Putamen (tissue), 1 donor: ENCODE results near the gene STRIT1.
"Not testable (repeated sequence)": the region's sequence is repeated elsewhere in the genome, so short reads cannot be mapped to it uniquely, and the experiment has no call there.

ENCODE experiments used
- DNase-seq: peaks from one replicate; pipeline ENCODE4 v3.0.0-alpha.2; 2016; ENCODE audit warnings: low spot score

Gene STRIT1

DNA sequence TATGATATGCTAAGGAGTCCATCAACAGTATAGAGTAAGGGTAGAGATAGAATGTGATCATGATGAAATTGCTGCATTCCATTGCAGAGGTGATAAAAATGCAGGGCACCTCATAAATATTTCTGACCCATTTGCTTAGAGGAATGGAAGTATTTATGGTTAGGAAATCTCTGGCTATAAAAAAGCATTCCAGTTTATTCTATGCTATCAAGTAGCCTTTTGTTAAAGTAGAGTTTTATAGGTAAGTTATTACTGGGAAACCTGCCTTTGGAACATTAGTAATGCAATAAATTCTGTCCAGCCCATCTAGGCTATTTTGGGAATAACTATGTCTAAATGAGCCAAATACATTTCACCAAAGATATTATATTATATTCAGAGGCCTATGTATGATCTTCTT is 19.8 kb upstream of the STRIT1 start:
- DNase-seq = no peak

DNA sequence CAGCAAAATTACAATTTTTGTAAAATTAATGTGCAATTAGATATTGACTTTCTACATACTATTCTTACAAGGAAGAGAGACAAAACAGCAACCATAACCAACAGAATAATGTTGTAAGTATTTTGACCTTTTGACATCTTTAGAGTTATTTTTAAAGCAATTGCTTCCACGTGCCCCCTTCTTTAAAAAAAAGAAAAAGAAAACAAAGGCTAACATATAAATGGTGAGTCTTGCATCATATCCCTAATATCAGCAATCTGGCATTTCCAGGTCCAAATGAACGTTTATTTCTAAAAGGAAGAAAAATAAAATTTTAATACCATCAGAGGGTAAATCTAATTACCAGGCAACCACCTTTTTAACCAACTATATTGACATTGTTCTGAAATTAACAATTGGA is 19.3 kb upstream of the STRIT1 start:
- DNase-seq = no peak

DNA sequence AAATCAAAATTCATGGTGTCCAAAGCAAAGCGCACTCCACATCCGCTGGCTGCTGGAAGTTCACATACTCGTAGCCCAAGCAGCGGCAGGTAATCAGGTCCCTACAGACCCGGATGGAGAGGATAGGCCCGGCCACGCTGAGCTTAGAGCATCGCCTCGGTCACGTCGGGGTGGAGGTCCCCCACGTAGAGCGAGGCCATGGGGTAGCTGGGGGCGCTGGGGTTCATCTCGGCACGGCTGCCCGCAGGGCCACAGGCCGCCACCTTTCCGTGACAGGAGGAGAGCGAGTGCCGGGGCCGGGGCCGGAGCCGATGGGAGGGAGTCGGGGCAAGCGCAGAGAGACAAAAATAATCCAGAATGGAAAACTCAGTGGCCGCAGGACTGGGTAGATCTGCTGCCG is 16.1 kb upstream of the STRIT1 start:
- no peak for DNase-seq

DNA sequence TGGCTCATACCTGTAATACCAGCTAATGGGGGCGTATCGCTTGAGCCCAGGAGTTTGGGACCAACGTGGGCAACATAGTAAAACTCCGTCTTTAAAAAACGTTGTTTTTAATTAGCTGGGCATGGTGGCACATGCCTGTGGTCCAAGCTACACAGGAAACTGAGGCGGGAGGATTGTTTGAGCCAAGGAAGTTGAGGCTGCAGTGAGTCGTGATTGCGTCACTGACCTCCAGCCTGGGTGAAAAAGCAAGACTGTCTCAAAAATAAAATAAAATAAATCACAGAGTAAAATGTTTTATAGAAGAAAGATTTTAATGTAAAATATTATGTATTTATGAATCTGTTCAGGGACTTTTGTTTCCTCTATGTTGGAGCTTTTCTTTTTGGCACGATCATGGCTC is 15.3 kb upstream of the STRIT1 start:
- no peak for DNase-seq

DNA sequence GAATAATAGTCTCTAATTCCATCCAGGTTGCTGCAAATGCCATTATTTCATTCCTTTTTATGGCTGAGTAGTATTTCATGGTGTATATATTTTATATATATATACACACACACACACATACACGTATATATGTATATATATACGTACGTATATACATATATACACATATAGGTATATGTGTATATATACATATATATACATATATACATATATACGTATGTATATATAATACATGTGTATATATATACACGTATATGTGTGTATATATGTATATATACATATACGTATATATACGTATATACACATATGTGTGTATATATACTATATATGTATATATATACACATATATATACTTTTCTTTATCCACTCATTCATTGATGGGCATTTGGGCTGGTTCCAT is 13.7 kb upstream of the STRIT1 start:
- no peak for DNase-seq

DNA sequence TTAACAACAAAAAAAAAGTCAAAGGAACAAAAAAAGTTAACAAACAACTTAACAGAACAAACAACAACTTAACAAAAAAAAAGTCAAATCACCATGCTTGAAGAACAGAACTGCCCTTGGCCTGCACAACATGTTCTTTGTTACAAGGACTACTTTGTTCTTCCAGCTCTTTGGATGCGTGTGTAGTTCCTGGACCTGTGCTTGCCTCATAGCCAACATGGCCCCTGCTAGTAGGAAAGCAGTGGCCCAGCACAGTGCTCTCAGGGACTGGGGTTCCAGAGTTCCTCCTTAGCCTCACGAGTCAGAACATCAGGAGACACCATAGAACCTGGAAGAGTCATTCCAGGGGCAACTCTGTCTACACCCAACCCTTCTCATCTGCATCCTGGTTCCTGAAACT is 10.9 kb upstream of the STRIT1 start:
- no peak for DNase-seq

DNA sequence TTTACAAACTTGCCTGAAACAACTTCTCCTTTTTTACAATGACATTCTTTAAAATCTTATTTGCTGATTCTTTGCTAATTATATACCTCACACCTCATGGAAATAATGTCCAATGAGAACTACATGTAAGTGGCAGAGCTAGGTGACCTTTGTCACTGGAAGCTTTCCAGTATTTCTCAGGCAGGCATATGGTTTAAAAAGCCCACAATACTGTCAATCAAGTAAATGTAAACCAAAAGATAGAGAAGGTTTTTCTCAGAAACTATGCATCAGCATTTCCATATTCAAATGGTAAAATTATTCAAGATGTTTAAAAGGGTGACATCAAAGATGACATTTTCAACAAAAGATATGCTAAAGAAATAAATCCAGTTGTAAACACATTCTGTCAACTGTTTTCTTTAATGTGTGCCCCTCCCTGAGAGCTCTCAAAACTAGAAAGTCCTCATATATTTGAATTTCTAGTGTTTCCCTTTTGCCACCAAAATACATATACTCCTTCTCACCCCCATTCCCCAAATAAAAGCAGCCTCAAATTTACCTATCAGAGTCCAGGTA is 10.1 kb upstream of the STRIT1 start:
- DNase-seq = no peak

DNA sequence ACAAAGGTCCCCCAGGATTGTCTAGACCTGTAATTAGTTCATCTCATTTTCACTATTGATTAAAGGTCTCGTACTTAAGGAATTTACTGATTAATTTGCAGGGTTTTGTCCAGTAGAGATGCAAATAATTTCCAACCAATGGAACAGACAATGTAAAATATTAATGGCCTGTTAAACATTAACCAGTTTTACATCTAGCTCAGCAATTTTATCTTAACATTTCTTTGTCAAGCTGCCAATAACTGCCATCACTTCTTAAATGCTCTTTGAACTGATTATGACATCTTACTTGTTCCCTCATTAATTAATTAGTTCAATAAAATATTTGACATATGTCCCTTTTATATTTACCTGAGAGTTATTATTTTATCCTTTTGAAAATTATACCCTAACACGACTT is 9.4 kb upstream of the STRIT1 start:
- no peak for DNase-seq

DNA sequence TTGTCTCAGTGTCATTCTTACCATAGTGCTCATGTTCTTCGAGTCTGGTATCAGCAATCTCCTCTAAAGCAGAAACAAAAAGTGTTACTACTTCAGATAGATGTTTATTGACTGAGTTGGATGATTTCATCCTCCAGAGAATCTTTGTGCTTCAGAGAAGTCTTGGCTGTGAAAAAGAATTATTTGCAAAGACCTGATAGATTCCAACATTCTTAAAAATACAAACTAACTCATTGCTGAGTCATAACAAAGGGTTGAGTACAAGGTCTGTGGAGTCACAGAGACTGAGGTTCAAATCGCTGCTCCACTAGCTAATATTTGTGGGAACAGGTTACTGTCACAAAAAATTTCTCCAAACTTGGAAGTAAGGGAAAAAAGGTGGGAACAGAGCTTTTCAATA is 9.0 kb upstream of the STRIT1 start:
- no peak for DNase-seq

DNA sequence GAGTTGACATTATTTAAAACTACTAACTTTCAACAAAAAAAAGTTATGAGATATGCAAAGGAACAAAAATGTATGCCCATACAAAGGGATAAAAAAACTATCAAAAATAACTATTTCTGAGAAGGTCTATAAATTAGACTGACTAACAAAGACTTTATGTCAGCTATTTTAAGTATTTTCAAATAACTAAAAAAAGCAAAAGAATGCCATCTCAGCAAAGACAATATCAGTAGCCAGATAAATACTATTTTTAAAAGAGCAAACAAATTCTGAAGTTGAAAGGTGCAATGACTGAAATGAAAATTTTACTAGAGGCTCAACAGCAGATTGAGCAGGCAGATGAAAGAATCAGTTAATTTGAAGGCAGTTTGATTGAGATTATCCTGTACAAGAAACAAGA is 3.6 kb upstream of the STRIT1 start:
- DNase-seq = no peak

DNA sequence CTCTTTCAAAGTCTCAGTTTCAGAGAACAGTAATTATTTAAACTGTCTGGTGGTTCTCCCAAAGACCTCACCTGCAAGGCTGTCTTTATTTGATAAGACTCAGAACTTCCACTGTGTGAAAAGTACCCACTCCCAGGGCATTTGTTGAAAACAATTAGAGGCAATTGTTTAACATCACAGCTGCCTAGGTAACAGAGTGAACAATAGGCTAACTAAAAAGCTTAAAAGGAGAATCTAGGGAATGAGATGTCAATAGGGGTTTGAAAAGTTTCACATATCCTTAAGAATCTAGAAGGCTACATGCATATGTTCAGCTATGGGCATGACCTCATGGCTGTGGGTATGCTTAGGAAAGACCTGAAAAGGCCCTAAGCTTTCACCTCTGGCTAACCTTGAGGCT is 2.9 kb upstream of the STRIT1 start:
- DNase-seq = no peak

DNA sequence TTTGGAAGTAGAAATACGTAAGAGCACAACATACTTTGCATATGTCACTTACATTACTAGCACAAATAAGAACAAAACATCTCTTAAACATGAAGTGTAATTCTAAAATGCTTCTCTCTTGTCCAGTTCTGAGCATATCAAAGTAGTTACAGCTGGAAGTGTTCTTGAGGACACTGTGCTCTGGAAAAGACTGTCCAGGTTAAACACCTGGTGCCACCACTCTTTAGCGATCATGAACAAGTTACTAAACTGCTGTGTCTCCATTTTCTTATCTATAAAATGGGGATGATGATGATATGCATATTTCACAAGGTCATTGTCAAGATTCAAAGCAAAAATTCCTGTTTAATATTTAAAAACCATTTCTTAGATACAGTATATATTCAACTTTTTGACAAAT is 790 bp downstream of the STRIT1 start:
- DNase-seq = no peak

DNA sequence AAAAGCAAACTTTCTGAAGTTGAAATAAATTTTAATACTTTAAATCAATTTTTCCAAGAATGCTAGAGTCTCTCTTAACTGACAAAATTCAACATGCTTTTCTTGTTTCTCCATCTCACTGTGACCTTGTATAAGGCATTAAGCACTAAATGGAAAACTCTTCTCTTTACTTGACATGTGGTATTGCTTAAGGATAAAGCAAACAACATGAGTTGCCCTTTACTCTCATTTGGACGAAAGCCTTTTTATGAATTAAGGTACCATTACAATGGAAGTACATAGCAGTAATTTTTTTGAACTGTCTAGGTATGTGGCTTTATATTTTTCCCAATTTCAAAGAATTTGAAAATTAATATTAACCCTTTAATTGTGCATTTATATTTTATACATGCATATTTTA is 1.4 kb downstream of the STRIT1 start:
- DNase-seq = no peak

DNA sequence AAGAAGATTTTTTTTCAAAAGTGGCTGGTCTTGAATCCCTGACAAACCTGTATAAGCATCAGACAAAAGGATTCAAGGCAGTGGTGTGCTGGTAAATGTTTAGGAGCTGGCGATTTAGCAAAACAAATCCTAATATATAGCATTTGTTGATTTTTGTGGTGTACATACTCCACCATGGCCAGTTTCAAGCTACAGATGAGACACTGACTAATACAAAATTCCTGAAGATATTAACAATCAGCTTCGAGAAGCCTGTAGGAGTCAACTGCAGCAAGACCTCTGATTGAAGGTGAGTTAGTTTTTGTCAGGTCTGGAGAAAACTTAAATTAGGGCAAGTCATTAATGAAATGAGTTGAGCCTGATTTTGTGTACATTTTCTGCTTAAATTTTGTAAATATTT is 6.7 kb downstream of the STRIT1 start:
- DNase-seq = no peak

DNA sequence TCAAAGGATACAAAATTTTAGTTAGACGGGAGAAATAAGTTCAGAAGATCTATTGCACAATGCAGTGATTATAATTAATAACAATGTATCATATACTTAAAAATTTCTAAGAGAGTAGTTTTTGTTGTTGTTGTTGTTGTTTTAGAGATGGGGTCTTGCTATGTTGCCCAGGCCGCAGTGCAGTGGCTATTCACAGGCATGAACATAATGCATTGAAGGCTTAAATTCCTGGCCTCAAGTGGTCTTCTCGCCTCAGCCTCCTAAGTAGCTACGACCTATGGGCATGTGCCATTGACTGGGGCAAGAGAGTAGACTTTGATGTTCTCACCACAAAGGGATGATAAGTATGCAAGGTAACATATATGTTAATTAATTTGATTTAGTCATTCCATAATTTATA is 7.5 kb downstream of the STRIT1 start:
- no peak for DNase-seq

DNA sequence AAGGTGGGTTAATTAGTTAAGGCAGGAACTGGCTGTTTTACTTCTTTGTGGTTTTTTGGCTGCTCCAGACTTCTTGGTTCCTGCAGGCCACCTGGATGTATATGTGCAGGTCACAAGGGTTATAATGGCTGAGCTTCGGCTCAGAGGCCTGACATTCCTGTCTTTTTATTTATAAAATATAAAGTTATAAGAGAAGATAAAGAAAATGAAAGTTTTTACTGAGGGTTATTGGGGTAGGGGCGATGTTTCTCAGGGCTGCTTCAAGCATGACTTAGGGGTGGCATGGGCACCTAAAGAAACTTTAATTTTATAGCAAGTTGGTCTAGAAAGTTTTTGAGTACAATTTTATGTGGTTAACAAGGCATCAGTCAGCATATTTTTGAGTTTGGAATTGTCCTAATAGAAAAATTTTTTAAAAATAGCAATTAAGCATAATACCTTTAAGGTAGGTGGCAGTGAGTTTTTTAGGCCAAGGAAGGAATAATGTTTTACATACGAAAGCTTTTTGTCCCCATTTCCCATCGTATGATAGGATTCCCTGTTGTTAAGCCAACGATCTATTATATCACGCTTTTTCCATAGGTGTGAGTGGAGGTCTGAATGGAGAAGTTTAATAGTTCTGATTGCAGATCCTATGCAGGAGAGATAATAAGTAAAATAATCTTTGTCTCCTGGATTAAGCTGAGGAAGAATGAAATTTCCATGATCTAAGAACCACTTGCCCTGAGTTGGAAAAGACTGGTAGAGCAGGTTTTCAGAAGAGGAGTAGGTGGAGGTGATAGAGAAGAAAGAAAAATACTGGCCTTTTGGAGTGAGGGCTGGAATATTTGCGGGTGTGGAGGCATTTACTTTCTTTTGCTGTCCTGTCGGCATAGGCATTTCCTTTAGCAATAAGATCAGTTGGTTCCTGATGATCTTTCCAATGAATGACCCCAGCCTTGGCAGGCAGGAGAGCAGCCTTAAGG is 10.1 kb downstream of the STRIT1 start:
- DNase-seq = no peak

DNA sequence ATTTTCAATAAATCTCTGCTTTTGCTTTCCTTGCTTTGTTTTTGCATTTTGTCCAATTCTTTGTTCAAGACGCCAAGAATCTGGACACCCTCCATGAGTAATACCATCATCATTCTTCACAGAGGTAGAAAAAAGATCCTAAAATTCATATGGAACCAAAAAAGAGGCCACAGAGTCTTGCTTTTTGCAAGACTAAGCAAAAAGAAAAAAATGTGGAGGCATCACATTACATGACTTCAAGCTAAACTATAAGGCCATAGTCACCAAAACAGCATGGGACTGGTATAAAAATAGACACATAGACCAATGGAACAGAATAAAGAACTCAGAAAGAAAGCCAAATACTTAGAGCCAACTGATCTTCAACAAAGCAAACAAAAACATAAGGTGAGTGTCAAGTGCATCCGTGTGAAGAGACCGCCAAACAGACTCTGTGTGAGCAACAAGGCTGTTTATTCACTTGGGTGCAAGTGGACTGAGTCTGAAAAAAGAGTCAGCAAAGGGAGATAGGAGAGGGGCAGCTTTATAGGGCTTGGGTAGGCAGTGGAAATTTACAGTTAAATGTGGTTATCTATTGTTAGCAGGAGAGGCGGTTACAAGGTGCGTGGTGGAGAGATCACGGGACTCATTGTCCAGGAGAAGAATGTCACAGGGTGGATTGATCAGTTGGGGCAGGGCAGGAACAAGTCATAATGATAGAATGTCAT is 10.9 kb downstream of the STRIT1 start:
- no peak for DNase-seq

DNA sequence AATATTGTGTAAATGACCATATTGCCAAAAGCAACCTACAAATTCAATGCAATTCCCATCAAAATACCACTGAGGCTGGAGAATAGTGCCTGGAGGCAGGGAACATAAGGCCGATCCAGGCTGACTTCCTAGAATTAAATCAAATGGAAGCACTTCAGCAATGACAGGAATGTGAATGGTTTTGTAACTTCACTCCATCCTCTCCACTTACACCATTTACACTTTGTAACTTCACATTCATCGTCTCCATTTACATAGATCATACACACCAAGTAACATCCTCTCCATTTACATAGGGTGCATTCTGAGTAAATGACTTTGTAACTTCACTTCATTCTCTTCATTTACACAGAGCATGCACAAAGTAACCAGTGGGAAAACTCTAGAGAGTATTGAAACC is 11.6 kb downstream of the STRIT1 start:
- no peak for DNase-seq

DNA sequence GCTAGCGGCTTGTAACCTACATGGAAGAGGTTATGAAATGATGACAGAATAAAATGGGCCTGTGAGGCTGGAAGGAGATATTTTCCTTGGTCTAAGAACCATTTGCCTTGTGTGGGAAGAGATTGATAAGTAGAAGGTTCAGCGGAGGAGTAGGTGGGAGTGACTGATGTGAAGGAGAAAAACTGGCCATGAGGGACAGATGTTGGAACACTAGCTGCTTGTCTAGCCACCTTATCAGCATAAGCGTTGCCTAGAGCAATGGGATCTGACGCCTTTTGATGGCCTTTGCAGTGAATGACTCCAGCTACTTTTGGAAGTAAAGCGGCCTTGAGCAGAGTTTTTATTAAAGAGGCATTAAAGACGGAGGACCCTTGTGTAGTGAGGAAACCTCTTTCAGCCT is 17.4 kb downstream of the STRIT1 start:
- DNase-seq = not testable (repeated sequence)

DNA sequence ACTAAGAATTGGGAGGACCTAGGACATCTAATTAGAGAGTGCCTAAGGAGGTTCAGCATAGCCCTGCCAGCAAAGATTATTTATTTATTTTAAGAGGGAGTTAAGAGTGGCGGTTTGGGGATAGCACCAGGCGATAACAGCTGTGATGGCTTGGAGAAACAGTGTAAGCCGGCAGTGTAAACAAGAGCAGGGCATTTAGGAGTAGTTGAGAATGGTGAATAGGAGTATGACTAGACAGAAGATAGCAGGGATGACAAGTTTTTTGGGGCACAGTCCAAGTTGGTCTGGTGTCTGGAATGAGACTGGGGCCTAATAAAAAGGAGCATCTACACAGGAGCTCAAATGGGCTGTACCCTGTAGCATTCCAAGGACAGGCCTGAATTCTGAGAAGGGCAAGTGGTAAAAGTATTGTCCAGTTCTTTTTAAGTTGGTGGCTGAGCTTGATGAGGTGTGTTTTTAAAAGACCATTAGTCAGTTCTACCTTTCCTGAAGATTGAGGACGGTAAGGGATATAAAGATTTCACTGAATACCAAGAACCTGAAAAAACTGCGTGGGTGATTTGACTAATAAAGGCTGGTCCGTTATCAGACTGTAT is 18.2 kb downstream of the STRIT1 start:
- DNase-seq = not testable (repeated sequence)

DNA sequence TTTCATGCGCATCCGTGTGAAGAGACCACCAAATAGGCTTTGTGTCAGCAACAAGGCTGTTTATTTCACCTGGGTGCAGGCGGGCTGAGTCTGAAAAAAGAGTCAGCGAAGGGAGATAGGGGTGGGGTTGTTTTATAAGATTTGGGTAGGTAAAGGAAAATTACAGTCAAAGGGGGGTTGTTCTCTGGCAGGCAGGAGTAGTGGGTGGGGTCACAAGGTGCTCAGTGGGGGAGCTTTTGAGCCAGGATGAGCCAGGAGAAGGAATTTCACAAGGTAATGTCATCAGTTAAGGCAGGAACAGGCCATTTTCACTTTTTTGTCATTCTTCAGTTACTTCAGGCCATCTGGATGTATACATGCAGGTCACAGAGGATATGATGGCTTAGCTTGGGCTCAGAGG is 19.0 kb downstream of the STRIT1 start:
- not testable (repeated sequence) for DNase-seq

DNA sequence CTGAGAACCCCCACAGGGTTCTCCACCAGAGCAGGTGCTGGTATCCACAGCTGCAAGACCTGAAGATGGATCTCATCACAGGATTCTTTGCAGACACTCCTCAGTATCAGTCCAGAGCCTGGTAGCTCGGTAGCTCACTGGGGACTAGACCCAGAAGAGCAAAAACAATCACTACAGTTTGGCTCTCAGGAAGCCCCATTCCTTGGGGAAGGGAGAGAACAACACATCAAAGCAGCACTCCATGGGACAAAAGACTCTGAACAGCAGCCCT is 22.2 kb downstream of the STRIT1 start:
- no peak for DNase-seq
